ENCODE results near the gene IMP4. TPM values are rescaled to one million over a fixed set of nuclear protein-coding genes. Genes with fewer than 3 reads are reported as not detected.
"Not testable (repeated sequence)": the region's sequence is repeated elsewhere in the genome, so short reads cannot be mapped to it uniquely, and the experiment has no call there.

IMP4 gene
- total RNA-seq, 1 donor from 2014 or later, result 140 TPM

GRCh38 chr2:130328710-130329109 is 14.0 kb upstream of the IMP4 start:
- Mint-ChIP-seq H3K27ac (no peak overlapping the region), H3K4me1 (peaks cover 4% of the 10 kb centered on the region), H3K9me3 (no peaks in the 10 kb centered on the region), H3K36me3 (ENCODE audit: low read depth) (no peaks in the 10 kb centered on the region), H3K27me3 (peaks cover 28% of the 10 kb centered on the region), H3K4me3 (no peak overlapping the region)
- DNase-seq (no peak), ATAC-seq (ENCODE audit: low read depth) (no peak)
- TF ChIP-seq CTCF (IDR thresholded peaks at IDR 0.05), result no peak
- CTCF ChIA-PET, result no interaction called here
- POLR2A ChIA-PET, result no interaction called here
- intact Hi-C loops (cut with micrococcal nuclease), result no loop called here

GRCh38 chr2:130332271-130333073 is 10.2 kb upstream of the IMP4 start:
- H3K27ac Mint-ChIP-seq, result no peak overlapping the region
- intact Hi-C loops (cut with micrococcal nuclease), result loop anchor here (2.0 kb wide), 2 partner anchors 150 to 1596 kb away; partner anchors contain the start of gene MZT2B

GRCh38 chr2:130333253-130333652 is 9.4 kb upstream of the IMP4 start:
- not testable (repeated sequence) for H3K4me1 Mint-ChIP-seq; DNase-seq; H3K4me3 Mint-ChIP-seq; H3K27ac Mint-ChIP-seq; H3K36me3 Mint-ChIP-seq (ENCODE audit: low read depth); H3K9me3 Mint-ChIP-seq; ATAC-seq (ENCODE audit: low read depth)
- ChIA-PET POLR2A (interaction anchor here (0.7 to 2.4 kb wide), 3 partner anchors 9 to 152 kb away, joined by 3 to 17 read pairs (median 10); partner anchors contain the start of genes IMP4 and SMPD4), CTCF (interaction anchor here (0.8 to 2.7 kb wide), 10 partner anchors 9 to 1597 kb away, joined by 3 to 36 read pairs (median 4); partner anchors contain the start of gene IMP4)
- peaks cover 18% of the 10 kb centered on the region for H3K27me3 Mint-ChIP-seq
- intact Hi-C loops (cut with micrococcal nuclease), result loop anchor here (2.0 kb wide), 2 partner anchors 150 to 1596 kb away; partner anchors contain the start of gene MZT2B

More at GRCh38 chr2:130332271-130333073, 10.2 kb upstream of the IMP4 start:
- Mint-ChIP-seq H3K4me3 (peak overlapping the region; percentile 36), H3K27me3 (peaks cover 20% of the 10 kb centered on the region), H3K9me3 (no peaks in the 10 kb centered on the region), H3K36me3 (ENCODE audit: low read depth) (no peaks in the 10 kb centered on the region), H3K4me1 (peaks cover 4% of the 10 kb centered on the region)
- POLR2A ChIA-PET, result interaction anchor here (0.9 to 2.4 kb wide), 2 partner anchors 10 to 151 kb away, joined by 3 to 17 read pairs; partner anchors contain the start of genes IMP4 and SMPD4
- peak; percentile 91 for ATAC-seq (ENCODE audit: low read depth)
- DNase-seq, result peak; percentile 65
- CTCF ChIA-PET, result interaction anchor here (0.8 to 2.7 kb wide), 11 partner anchors 9 to 1596 kb away, joined by 3 to 36 read pairs (median 4); partner anchors contain the start of gene IMP4
- peak; percentile 94 for TF ChIP-seq CTCF (IDR thresholded peaks at IDR 0.05)

GRCh38 chr2:130334026-130334425 is 8.7 kb upstream of the IMP4 start:
- peaks cover 11% of the 10 kb centered on the region for H3K27me3 Mint-ChIP-seq
- peaks cover 14% of the 10 kb centered on the region for H3K36me3 Mint-ChIP-seq (ENCODE audit: low read depth)
- CTCF ChIA-PET, result interaction anchor here (0.8 to 2.7 kb wide), 4 partner anchors 22 to 399 kb away, joined by 4 to 36 read pairs (median 5); partner anchors contain the start of gene PTPN18
- ATAC-seq (ENCODE audit: low read depth) (no peak), DNase-seq (no peak)
- H3K27ac Mint-ChIP-seq, result no peak overlapping the region
- peaks cover 4% of the 10 kb centered on the region for H3K4me1 Mint-ChIP-seq
- no peak overlapping the region for H3K4me3 Mint-ChIP-seq
- intact Hi-C loops (cut with micrococcal nuclease), result no loop called here
- no peak for TF ChIP-seq CTCF (IDR thresholded peaks at IDR 0.05)
- POLR2A ChIA-PET, result interaction anchor here (2.4 kb wide), 1 partner anchor 8 kb away, joined by 17 read pairs; the partner anchor contains the start of gene IMP4
- no peaks in the 10 kb centered on the region for H3K9me3 Mint-ChIP-seq

GRCh38 chr2:130335226-130335625 is 7.5 kb upstream of the IMP4 start:
- DNase-seq, result no peak
- ChIA-PET CTCF (no interaction called here), POLR2A (interaction anchor here (0.9 kb wide), 1 partner anchor 42 kb away, joined by 5 read pairs; no protein-coding TSS in a partner anchor)
- ATAC-seq (ENCODE audit: low read depth), result no peak
- no peaks in the 10 kb centered on the region for H3K9me3 Mint-ChIP-seq
- peaks cover 11% of the 10 kb centered on the region for H3K4me1 Mint-ChIP-seq
- intact Hi-C loops (cut with micrococcal nuclease), result no loop called here
- H3K36me3 Mint-ChIP-seq (ENCODE audit: low read depth), result peaks cover 26% of the 10 kb centered on the region
- no peak overlapping the region for H3K4me3 Mint-ChIP-seq
- peaks cover 9% of the 10 kb centered on the region for H3K27me3 Mint-ChIP-seq
- H3K27ac Mint-ChIP-seq, result no peak overlapping the region
- no peak for TF ChIP-seq CTCF (IDR thresholded peaks at IDR 0.05)

Measured in activated B cell treated with CpG ODN at 0.5 μM for 24 hours (primary cell).